HepG2 (cell line): ENCODE results near the gene PCBP1. TPM values are rescaled to one million over a fixed set of nuclear protein-coding genes. Genes with fewer than 3 reads are reported as not detected.

Experiments used
- AHR ChIP-seq: IDR thresholded peaks from 2 replicates; pipeline ENCODE4 v1.6.1; 2018; ENCODE audit warnings: missing genetic modification reagents, missing compliant biosample characterization
- AKNA ChIP-seq: sonication (generic); formaldehyde crosslinking; IDR thresholded peaks from 2 replicates; pipeline ENCODE4 v1.4.0; 2020; ENCODE audit warnings: missing genetic modification reagents, borderline replicate concordance
- ARID4A ChIP-seq: sonication (generic); formaldehyde crosslinking; IDR thresholded peaks from 2 replicates; pipeline ENCODE4 v1.5.0; 2020; ENCODE audit warnings: mild to moderate bottlenecking, missing genetic modification reagents, borderline replicate concordance
- FOXC1 ChIP-seq: sonication (generic); formaldehyde crosslinking; IDR thresholded peaks from 2 replicates; pipeline ENCODE4 v1.8.0; 2022; ENCODE audit warnings: mild to moderate bottlenecking, missing genetic modification reagents, borderline replicate concordance
- FUBP1 ChIP-seq: sonication (generic); formaldehyde crosslinking; IDR thresholded peaks from 2 replicates; pipeline ENCODE4 v1.5.1; 2020; ENCODE audit warnings: missing genetic modification reagents, mild to moderate bottlenecking, borderline replicate concordance
- GPBP1L1 ChIP-seq: sonication (generic); formaldehyde crosslinking; IDR thresholded peaks from 2 replicates; pipeline ENCODE4 v1.5.0; 2020; ENCODE audit warnings: mild to moderate bottlenecking, missing genetic modification reagents
- HDAC1 ChIP-seq: sonication (generic); formaldehyde crosslinking; IDR thresholded peaks from 2 replicates; pipeline ENCODE4 v1.5.1; 2020; ENCODE audit warnings: mild to moderate bottlenecking, missing genetic modification reagents
- JARID2 ChIP-seq: sonication (generic); formaldehyde crosslinking; IDR thresholded peaks from 2 replicates; pipeline ENCODE4 v1.8.1; 2023; ENCODE audit warnings: missing genetic modification reagents, inconsistent platforms; ENCODE audit not compliant: insufficient replicate concordance
- MED8 ChIP-seq: sonication (generic); formaldehyde crosslinking; IDR thresholded peaks from 2 replicates; pipeline ENCODE4 v1.8.1; 2023; ENCODE audit warnings: mild to moderate bottlenecking, missing genetic modification reagents; ENCODE audit not compliant: insufficient replicate concordance
- NR2F1 ChIP-seq, 2 experiments: fragments of 450-650 bp in 1 of 2; formaldehyde crosslinking in 1 of 2; IDR thresholded peaks; 2 replicates each; pipeline versions ENCODE4 v1.5.0 to v1.6.1; 2016 to 2020; ENCODE audit warnings: mild to moderate bottlenecking in 1 of 2, missing compliant biosample characterization in 1 of 2, missing genetic modification reagents in 1 of 2, moderate library complexity in 1 of 2
- TIGD3 ChIP-seq: sonication (generic); formaldehyde crosslinking; IDR thresholded peaks from 2 replicates; pipeline ENCODE4 v1.5.1; 2020; ENCODE audit warnings: mild to moderate bottlenecking, missing genetic modification reagents, borderline replicate concordance
- ZNF12 ChIP-seq: sonication (generic); formaldehyde crosslinking; IDR thresholded peaks from 2 replicates; pipeline ENCODE4 v1.5.0; 2020; ENCODE audit warnings: missing genetic modification reagents
- ZNF225 ChIP-seq: sonication (generic); formaldehyde crosslinking; IDR thresholded peaks from 2 replicates; pipeline ENCODE4 v1.4.0; 2020; ENCODE audit warnings: mild to moderate bottlenecking, missing genetic modification reagents
- ZNF430 ChIP-seq: sonication (generic); formaldehyde crosslinking; IDR thresholded peaks from 2 replicates; pipeline ENCODE4 v1.9.0; 2021; ENCODE audit warnings: mild to moderate bottlenecking, missing genetic modification reagents
- polyA plus RNA-seq, 8 experiments: library from polyadenylated mRNA; depleted of rRNA in 3 of 8; stranded (reverse) in 7 of 8; unstranded in 1 of 8; fragments of >200 nt; fragmentation: Illumina TruSeq in 4 of 8; extraction: Trizol in 4 of 8; gene quantifications; 2 replicates each; pipeline versions ENCODE4 v1.2.1 to v1.2.3, GENCODE V29; 2011 to 2016; ENCODE audit warnings: low read depth in 4 of 8, missing spikeins in 1 of 8, mixed read lengths in 1 of 8; ENCODE audit not compliant: insufficient read depth in 1 of 8
- total RNA-seq, 5 experiments: library from RNA; depleted of rRNA; stranded (reverse); fragments of >200 nt; fragmentation: Illumina TruSeq; extraction: Trizol; gene quantifications; 2 replicates each; pipeline ENCODE4 v1.2.3, GENCODE V29; 2016; ENCODE audit warnings: low read depth in 1 of 5
- TF ChIP-seq, protein P1 (sequence below): sonication (generic); formaldehyde crosslinking; IDR thresholded peaks from 2 replicates; pipeline ENCODE4 v1.8.1; 2023; ENCODE audit warnings: mild to moderate bottlenecking, missing genetic modification reagents, borderline replicate concordance

PCBP1 gene
- total and polyA plus RNA-seq, 2 of the 13 experiments (the other 11 are each of a cell fraction or from before 2014, with no cell fraction given), result 32.0 to 137 TPM

- no peak for TF ChIP-seq TIGD3 (CRISPR knock-in tag)
- 0 out of 2 replicates have a peak, but pooled peaks have one; percentile 27 for TF ChIP-seq ZNF430 (CRISPR knock-in tag)
- no peak for TF ChIP-seq JARID2 (CRISPR knock-in tag)
- TF ChIP-seq FUBP1 (CRISPR knock-in tag), result no peak
- TF ChIP-seq ZNF225 (CRISPR knock-in tag), result no peak
- no peak for TF ChIP-seq GPBP1L1
- peak; percentile 35 to 69; a peak in 2 of 4 replicates for TF ChIP-seq NR2F1 (CRISPR knock-in tag; IDR thresholded peaks at IDR 0.05)
- no peak for TF ChIP-seq AKNA (CRISPR knock-in tag)
- no peak for TF ChIP-seq FOXC1
- TF ChIP-seq AHR (CRISPR knock-in tag), result no peak
- TF ChIP-seq MED8 (CRISPR knock-in tag), result no peak
- no peak for TF ChIP-seq ZNF12 (CRISPR knock-in tag)
- peak; percentile 77 for TF ChIP-seq ARID4A (CRISPR knock-in tag)
- TF ChIP-seq, protein P1, sequence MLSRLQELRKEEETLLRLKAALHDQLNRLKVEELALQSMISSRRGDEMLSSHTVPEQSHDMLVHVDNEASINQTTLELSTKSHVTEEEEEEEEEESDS, result no peak
- peak; percentile 70 for TF ChIP-seq HDAC1 (CRISPR knock-in tag)
Observed at GRCh38 chr2:70069049-70069448, 18.2 kb upstream of the PCBP1 start (continued).
